ENCODE measurements around the gene GPRC5A.
A peak's percentile ranks its signal among the peaks of the same experiment; 100 is the strongest.

GPRC5A gene

GRCh38 chr12:12887471-12887870 lies 3.9 kb upstream of the GPRC5A start:
- DNase-seq = no peak

- DNase-seq = no peak
Observed at GRCh38 chr12:12889701-12890100, 1.7 kb upstream of the GPRC5A start.

DNA sequence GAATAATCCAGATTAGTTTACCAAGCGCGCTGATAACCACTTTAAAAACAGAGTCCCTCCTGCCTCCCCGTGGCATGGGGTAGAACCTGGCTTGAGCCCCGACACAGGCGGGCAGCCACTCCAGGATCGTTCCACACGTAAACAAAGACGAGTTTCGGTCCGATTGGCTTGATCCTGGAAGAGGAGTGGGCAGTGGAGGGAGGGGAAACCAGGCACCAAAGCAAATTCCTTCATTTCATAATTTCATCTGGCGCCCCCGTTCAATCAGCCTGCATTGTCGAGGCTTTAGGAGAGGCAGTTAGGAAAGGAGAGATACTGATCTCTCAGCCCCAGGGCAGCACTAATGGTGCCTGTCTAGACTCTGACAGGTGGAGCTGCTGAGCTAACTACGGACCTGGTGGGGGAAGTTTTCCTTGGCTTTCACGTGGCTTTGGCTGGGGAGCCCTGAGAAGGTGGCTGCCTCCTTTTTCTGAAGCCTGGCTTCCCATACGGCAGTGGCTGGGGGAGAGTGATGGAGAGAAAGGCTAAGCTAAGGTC lies 751 bp upstream of the GPRC5A start:
- DNase-seq = no peak

DNA sequence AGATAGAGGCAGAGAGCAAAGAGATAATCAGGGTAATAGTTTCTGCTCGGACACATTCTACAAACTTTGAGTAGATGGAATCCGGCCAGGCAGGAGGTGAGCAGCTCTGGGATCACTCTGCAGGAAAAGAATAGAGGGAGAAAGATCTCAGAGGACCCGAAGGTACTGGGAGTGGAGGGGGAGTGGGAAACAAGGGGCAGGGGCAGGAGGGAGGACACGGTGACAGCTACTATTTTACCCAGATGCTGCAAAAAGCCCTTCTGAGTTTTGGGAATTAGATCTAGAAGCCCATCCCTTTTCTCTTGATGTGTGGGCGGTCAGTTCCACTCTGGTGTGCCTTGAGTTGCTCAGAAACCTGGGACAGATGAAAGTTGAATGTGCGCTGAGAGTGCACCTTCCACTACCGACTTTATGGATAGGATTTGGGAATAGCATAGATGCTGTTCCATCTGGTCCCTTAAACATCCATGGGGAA lies 556 bp downstream of the GPRC5A start:
- no peak for DNase-seq

DNA sequence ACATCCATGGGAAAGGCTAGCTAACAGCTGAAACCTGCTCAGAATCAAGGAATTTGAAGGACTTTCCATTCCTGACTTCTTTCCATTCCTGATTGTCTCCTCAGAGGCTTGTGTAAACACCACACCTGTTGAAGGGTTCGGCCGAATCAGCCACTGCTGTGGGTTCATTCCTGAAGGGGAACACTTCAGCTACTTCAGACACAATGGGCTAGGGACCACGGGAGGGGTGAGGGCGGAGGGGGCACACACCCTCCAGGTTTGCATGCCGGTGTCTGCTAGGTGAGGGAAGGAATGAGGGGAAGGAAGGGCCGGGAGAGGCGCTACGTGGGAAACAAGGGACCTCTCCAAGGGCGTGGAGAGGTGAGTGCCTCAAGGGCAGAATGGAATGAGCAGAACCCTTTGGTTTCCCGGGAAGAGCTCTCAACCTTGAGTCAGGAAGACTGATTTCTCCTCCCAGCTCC lies 1.3 kb downstream of the GPRC5A start:
- no peak for DNase-seq

DNA sequence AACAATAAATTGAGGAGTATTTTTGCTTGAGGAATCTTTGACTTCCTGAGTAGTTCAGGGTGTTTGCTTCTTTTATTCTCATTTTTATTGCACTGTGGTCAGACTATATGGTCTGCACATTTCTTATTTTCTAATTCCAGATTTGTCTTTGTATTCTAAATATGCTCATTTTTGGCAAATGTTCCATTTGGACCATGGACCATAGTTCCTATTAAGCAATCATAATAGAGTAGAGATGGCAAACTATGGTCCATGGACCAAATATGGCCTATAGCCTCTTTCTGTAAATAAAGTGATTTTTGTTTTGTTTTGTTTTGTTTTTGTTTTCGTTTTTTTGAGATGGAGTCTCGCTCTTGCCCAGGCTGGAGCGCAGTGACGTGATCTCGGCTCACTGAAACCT lies 2.1 kb downstream of the GPRC5A start:
- DNase-seq = no peak

- no peak for DNase-seq
Observed at GRCh38 chr12:12896260-12896659, 4.9 kb downstream of the GPRC5A start.

- DNase-seq = no peak
Observed at GRCh38 chr12:12897302-12897701, 5.9 kb downstream of the GPRC5A start.

GRCh38 chr12:12898136-12898717 lies 6.9 kb downstream of the GPRC5A start:
- DNase-seq = no peak

GRCh38 chr12:12898911-12899511 lies 7.6 kb downstream of the GPRC5A start:
- no peak for DNase-seq

DNA sequence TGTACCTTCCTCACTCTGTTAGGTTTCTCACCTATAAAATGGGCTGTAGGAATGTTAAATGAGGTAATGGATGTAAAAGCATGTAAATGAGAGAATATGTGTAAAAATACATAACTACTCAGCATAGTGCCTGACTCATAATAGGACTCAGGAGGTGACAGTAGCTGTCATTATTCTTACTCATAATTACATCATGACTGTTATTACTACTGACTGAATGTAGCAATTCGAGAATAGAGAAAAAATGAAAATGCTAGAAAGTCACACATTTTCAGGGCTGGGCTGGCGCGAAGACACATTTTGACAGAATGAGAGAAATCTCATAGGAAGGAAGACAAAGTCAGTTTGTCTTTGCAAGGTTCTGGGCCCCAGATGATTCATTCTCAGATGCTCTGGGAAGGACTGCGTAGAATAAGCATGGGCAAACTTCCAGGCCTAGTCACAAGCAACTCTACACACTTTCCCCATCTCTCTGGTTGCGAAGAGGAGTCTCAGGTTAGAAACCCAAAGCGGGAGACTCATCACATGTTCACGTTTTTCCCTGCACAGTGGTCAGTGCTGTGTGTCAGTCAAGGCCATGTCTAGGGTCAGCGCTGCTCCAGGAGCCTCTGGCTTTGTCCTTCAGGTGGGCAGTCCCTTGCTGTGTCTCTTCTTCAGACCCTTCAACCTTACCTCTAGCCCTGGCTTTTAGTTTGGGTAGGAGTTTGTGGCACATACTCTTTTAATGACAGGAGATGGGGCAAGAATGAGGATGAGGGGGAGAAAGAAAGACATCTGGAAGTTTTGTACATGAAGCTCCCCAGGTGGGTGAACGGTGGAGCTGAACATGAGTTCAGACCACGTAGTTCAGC lies 8.4 kb downstream of the GPRC5A start:
- DNase-seq = peak; percentile 43

GRCh38 chr12:12900786-12901157 lies 9.4 kb downstream of the GPRC5A start:
- no peak for DNase-seq

DNA sequence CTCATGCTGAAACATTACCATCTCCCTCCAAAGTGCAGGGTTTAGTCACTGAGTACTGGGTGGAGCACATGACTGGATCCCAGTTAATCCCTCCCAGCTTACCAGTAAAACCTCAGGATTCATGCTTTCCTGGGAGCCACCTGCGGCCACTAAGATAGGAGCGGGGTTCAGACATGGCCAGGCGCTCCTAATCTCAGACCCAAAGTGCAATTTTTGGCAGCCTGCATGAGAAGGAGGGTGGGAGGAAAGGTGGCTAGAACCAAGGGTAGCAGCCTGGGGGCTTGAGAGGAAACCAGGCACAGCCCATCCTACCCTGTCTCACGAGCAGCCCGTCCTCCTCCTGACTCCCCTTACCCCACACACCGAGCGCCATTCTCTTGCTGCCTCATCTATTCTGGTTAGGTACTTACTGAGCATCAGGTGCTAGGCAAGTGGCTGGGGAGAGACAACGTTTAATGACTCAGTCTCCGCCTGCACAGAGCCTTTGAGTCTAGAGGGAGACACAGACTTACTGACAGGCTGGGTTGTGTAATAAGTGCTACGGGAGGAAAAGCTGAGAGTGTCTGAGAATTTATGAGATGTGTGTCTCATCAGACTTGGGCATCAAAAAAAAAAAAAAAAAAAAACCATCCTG lies 9.9 kb downstream of the GPRC5A start:
- DNase-seq = no peak

- DNase-seq = no peak
Observed at GRCh38 chr12:12902036-12902435, 10.7 kb downstream of the GPRC5A start.

- no peak for DNase-seq
Observed at GRCh38 chr12:12903642-12904609, 12.6 kb downstream of the GPRC5A start.

GRCh38 chr12:12907552-12907951 lies 16.2 kb downstream of the GPRC5A start:
- no peak for DNase-seq

DNA sequence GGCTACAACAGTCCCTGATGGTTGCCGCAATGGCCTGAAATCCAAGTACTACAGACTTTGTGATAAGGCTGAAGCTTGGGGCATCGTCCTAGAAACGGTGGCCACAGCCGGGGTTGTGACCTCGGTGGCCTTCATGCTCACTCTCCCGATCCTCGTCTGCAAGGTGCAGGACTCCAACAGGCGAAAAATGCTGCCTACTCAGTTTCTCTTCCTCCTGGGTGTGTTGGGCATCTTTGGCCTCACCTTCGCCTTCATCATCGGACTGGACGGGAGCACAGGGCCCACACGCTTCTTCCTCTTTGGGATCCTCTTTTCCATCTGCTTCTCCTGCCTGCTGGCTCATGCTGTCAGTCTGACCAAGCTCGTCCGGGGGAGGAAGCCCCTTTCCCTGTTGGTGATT lies 16.9 kb downstream of the GPRC5A start:
- no peak for DNase-seq

DNA sequence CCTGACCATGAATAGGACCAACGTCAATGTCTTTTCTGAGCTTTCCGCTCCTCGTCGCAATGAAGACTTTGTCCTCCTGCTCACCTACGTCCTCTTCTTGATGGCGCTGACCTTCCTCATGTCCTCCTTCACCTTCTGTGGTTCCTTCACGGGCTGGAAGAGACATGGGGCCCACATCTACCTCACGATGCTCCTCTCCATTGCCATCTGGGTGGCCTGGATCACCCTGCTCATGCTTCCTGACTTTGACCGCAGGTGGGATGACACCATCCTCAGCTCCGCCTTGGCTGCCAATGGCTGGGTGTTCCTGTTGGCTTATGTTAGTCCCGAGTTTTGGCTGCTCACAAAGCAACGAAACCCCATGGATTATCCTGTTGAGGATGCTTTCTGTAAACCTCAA lies 17.3 kb downstream of the GPRC5A start:
- DNase-seq = no peak

- no peak for DNase-seq
Observed at GRCh38 chr12:12909228-12909994, 18.0 kb downstream of the GPRC5A start.

- DNase-seq = no peak
Observed at GRCh38 chr12:12909995-12910420, 18.6 kb downstream of the GPRC5A start.

DNA sequence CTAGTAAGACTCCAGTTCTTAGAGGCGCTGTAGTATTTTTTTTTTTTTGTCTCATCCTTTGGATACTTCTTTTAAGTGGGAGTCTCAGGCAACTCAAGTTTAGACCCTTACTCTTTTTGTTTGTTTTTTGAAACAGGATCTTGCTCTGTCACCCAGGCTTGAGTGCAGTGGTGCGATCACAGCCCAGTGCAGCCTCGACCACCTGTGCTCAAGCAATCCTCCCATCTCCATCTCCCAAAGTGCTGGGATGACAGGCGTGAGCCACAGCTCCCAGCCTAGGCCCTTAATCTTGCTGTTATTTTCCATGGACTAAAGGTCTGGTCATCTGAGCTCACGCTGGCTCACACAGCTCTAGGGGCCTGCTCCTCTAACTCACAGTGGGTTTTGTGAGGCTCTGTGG lies 21.3 kb downstream of the GPRC5A start:
- no peak for DNase-seq

All from stimulated activated CD4-positive, alpha-beta T cell treated with anti-CD3 and anti-CD28 coated beads, Interleukin-4, amount 100 ng/mL, for 1 hour (primary cell).